Activated CD8-positive, alpha-beta T cell treated with anti-CD3 and anti-CD28 coated beads for 36 hours (primary cell): ENCODE measurements around the gene JAK1. TPM values are rescaled to one million over a fixed set of nuclear protein-coding genes. Genes with fewer than 3 reads are reported as not detected.

Experiments
- ATAC-seq: fragments of 200-7000 bp; cut with Tn5 transposase; one replicate; pipeline ENCODE4 v1.10.0; 2021; ENCODE audit warnings: mild to moderate bottlenecking, moderate library complexity
- CTCF ChIA-PET: fragments of 350-600 bp; sonication (Branson Sonifier 250); formaldehyde crosslinking; loops from one replicate; lab custom pipeline; 2021; ENCODE audit warnings: antibody characterized with exemption; lab: Charles Lee
- POLR2A ChIA-PET: fragments of 350-600 bp; sonication (Branson Sonifier 250); formaldehyde crosslinking; loops from one replicate; lab custom pipeline; 2021; ENCODE audit warnings: antibody characterized with exemption; lab: Charles Lee
- DNase-seq: peaks from one replicate; pipeline ENCODE4 v3.0.0-alpha.2; 2020
- H3K27ac Mint-ChIP-seq: one replicate; pipeline ENCODE4 v1.8.0; 2021; ENCODE audit warnings: mild to moderate bottlenecking, mixed read lengths
- H3K27me3 Mint-ChIP-seq: one replicate; pipeline ENCODE4 v1.8.0; 2021; ENCODE audit warnings: mixed read lengths
- H3K36me3 Mint-ChIP-seq: one replicate; pipeline ENCODE4 v1.8.0; 2021; ENCODE audit warnings: low read depth, mixed read lengths
- H3K4me1 Mint-ChIP-seq: one replicate; pipeline ENCODE4 v1.8.0; 2021; ENCODE audit warnings: low read depth, mixed read lengths
- H3K4me3 Mint-ChIP-seq: one replicate; pipeline ENCODE4 v1.8.0; 2021; ENCODE audit warnings: mild to moderate bottlenecking, moderate library complexity, mixed read lengths
- H3K9me3 Mint-ChIP-seq: one replicate; pipeline ENCODE4 v1.8.0; 2021; ENCODE audit warnings: mixed read lengths
- intact Hi-C: fragments of 100-400 bp; cut with micrococcal nuclease; formaldehyde crosslinking; loops from one replicate; pipeline ENCODE4 v1.10.0; 2022
- total RNA-seq, 2 experiments: library from RNA; stranded (reverse); gene quantifications; one replicate each; pipeline ENCODE4 v1.2.3, GENCODE V29; 2021
- TF ChIP-seq, protein P1 (sequence below): fragments of 200-600 bp; IDR thresholded peaks from one replicate; pipeline ENCODE4 v1.8.0; 2022; ENCODE audit warnings: antibody characterized with exemption, mild to moderate bottlenecking

The JAK1 gene
- 100 to 1,000 TPM in 1 of 2 experiments, 10 to 100 TPM in 1; 96.3 to 108 TPM for total RNA-seq

DNA sequence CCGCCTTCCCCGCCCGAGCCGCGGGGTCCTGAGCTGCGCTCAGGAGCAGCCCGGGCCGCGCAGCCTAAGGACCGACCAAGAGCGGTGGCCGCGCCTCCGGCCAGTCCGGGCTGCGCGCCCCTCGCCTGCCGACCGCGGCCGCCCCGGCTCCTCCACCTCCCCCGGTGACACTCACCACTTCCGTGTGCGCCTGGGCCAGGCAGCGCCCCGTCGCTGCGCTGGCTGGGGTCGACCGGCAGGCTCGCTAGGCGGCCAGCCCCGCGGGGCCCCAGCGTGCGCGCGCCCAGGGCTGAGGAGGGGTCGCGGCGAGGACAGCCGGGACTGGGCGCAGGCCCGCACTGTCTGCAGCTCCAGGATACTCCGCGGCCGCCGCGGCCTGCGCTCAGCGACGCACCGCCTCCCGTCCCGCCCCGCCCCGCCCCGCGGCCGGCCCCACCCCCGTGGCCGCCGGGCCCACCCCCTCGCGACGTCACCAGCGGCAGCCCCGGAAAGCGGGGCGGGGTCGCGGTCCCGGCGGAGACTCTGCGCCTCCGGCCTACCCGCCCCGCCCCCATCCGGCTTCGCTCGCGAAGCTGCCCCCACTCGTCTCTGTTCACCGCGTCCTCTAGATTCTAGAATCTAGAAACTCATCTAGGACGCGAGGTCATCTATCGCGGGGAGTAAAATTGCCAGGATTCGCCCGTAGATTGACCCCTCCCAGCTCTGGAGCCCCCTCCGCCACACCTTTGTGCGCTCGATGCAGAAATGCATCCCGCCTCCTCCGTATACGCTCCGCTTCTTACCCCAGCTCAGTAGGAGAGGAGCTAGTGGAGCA, at the start of gene JAK1:
Gene JAK1, minus strand, starts transcription at position 392 of the 814 bp plus-strand sequence. CDS start 80,285 bp downstream, outside the sequence.
- Mint-ChIP-seq H3K4me1 (peaks cover 44% of the 10 kb centered on the region), H3K4me3 (peak within 1 kb of the TSS; percentile 86), H3K36me3 (peaks cover 9% of the 10 kb centered on the region), H3K27me3 (no peaks in the 10 kb centered on the region), H3K27ac (peak within 1 kb of the TSS; percentile 94), H3K9me3 (no peaks in the 10 kb centered on the region)
- ChIA-PET CTCF (interaction anchor here (1.3 to 1.6 kb wide), 3 partner anchors 33 to 109 kb away, joined by 3 to 4 read pairs (median 3); no protein-coding TSS in a partner anchor), POLR2A (interaction anchor here (0.5 to 2.2 kb wide), 20 partner anchors 11 to 226 kb away, joined by 3 to 13 read pairs (median 4); partner anchors contain the start of gene AK4)
- TF ChIP-seq, protein P1, sequence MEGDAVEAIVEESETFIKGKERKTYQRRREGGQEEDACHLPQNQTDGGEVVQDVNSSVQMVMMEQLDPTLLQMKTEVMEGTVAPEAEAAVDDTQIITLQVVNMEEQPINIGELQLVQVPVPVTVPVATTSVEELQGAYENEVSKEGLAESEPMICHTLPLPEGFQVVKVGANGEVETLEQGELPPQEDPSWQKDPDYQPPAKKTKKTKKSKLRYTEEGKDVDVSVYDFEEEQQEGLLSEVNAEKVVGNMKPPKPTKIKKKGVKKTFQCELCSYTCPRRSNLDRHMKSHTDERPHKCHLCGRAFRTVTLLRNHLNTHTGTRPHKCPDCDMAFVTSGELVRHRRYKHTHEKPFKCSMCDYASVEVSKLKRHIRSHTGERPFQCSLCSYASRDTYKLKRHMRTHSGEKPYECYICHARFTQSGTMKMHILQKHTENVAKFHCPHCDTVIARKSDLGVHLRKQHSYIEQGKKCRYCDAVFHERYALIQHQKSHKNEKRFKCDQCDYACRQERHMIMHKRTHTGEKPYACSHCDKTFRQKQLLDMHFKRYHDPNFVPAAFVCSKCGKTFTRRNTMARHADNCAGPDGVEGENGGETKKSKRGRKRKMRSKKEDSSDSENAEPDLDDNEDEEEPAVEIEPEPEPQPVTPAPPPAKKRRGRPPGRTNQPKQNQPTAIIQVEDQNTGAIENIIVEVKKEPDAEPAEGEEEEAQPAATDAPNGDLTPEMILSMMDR = no peak
- ATAC-seq (peak; percentile 84), DNase-seq (peak; percentile 88)
- intact Hi-C loops = loop anchor here (5.0 kb wide), 2 partner anchors 36 to 101 kb away; no protein-coding TSS in a partner anchor

DNA sequence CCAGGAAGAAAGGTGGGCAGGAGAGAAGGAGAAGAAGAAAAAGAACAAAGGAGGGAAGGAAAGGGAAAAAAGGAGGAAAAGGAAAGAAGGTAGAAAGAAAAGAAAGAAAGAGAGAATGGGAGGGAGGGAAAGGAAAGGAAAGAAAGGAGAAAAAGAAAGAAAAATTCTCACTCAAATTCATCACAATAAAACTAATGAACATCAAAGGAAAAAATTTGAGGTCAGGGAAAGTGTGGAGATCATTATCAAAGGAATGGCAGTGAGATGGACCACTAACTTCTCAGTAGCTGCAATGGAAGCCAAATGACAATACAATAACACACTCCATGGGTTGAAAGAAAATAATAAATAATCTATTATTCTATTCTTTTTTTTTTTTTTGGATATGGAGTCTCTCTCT, 48.0 kb upstream of the JAK1 start:
- TF ChIP-seq, protein P1 = no peak
- DNase-seq = no peak
- intact Hi-C loops = no loop called here
- H3K4me1 Mint-ChIP-seq = peaks cover 21% of the 10 kb centered on the region
- ChIA-PET POLR2A (no interaction called here), CTCF (no interaction called here)
- H3K36me3 Mint-ChIP-seq = peaks cover 12% of the 10 kb centered on the region
- no peak overlapping the region for H3K4me3 Mint-ChIP-seq
- ATAC-seq = no peak
- no peak overlapping the region for H3K27ac Mint-ChIP-seq
- H3K9me3 Mint-ChIP-seq = peaks cover 4% of the 10 kb centered on the region
- H3K27me3 Mint-ChIP-seq = no peaks in the 10 kb centered on the region

DNA sequence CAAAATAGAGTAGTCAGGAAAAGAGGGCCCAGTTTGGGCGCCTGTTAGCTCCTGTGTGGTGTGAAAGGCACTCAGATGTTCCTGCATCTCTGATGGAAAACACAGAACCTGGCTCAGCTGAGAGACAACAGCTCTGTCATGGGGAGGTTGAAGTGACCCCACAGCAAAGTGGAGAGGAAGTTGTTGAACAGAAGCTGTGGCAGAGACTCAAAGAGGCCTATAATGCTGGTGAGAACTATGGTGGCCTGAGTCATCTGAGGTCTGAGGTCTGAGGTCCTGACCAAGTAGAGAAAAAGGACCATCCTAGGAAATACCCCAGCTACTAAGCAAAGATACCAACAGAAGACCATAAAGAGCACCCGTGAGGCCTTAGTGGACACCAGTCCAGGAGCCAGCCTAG, 45.6 kb upstream of the JAK1 start:
- peak overlapping the region; percentile 74 for H3K27ac Mint-ChIP-seq
- H3K36me3 Mint-ChIP-seq = peaks cover 12% of the 10 kb centered on the region
- intact Hi-C loops = no loop called here
- TF ChIP-seq, protein P1 = no peak
- ATAC-seq (peak; percentile 65), DNase-seq (peak; percentile 65)
- peaks cover 32% of the 10 kb centered on the region for H3K4me1 Mint-ChIP-seq
- H3K27me3 Mint-ChIP-seq = no peaks in the 10 kb centered on the region
- ChIA-PET CTCF (interaction anchor here (0.9 to 1.2 kb wide), 4 partner anchors 9 to 82 kb away, joined by 3 read pairs; no protein-coding TSS in a partner anchor), POLR2A (interaction anchor here (1.1 to 1.8 kb wide), 5 partner anchors 8 to 77 kb away, joined by 3 to 6 read pairs (median 3); no protein-coding TSS in a partner anchor)
- H3K9me3 Mint-ChIP-seq = peaks cover 4% of the 10 kb centered on the region
- no peak overlapping the region for H3K4me3 Mint-ChIP-seq

DNA sequence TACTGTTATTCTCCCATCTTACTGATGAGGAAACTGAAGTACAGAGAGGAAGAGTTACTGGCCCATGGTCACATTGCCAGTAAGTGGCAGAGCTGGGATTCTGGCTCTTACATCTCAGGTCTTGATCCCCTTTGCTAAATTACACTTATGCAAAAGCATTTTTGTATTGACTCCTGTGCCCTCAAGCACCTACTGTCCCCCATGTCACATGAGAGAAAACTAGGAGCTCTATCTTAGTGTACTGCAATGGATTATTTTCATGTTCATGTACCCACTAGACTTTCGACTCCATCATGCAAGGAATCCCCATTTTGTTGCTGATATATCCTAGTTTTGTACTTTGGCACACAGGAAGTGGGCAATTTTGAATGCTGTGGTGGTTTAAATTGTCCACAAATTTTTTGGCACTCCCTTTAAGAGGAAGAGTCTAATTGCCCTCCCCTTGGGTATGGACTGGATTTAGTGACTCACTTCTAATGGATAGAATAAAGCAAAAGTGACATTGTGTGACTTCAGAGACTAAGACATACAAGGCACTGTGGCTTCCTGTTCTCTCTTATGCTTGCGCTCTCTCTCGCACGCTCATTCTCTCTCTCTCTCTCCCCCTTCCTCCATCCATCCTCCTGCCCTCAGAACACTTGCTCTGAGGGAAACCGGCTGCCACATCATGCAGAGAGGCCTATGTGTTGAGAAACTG, 43.5 kb upstream of the JAK1 start:
- H3K9me3 Mint-ChIP-seq = peaks cover 4% of the 10 kb centered on the region
- H3K27me3 Mint-ChIP-seq = no peaks in the 10 kb centered on the region
- peaks cover 34% of the 10 kb centered on the region for H3K4me1 Mint-ChIP-seq
- H3K27ac Mint-ChIP-seq = peak overlapping the region; percentile 90
- TF ChIP-seq, protein P1 = no peak
- intact Hi-C loops = no loop called here
- POLR2A ChIA-PET = interaction anchor here (1.0 to 1.8 kb wide), 3 partner anchors 11 to 44 kb away, joined by 3 to 6 read pairs (median 3); no protein-coding TSS in a partner anchor
- H3K36me3 Mint-ChIP-seq = peaks cover 12% of the 10 kb centered on the region
- DNase-seq = peak; percentile 34
- ATAC-seq = peak; percentile 75
- CTCF ChIA-PET = interaction anchor here (1.3 to 2.0 kb wide), 3 partner anchors 8 to 65 kb away, joined by 3 to 8 read pairs (median 4); no protein-coding TSS in a partner anchor
- H3K4me3 Mint-ChIP-seq = peak overlapping the region; percentile 20
